Endodermal cell (in vitro differentiated cells): ENCODE results near the gene SMARCA5. TPM values are rescaled to one million over a fixed set of nuclear protein-coding genes. Genes with fewer than 3 reads are reported as not detected.

ENCODE experiments used
- DNase-seq: peaks from one replicate; pipeline ENCODE4 v3.0.0-alpha.2; 2017
- H3K27ac ChIP-seq: 2 replicates; pipeline ENCODE4 v1.5.1; 2013; ENCODE audit warnings: mild to moderate bottlenecking, low read depth, low read length, moderate library complexity
- H3K27me3 ChIP-seq: 2 replicates; pipeline ENCODE4 v1.6.1; 2013; ENCODE audit warnings: mild to moderate bottlenecking, low read length, moderate library complexity; ENCODE audit not compliant: insufficient read depth, control insufficient read depth, poor library complexity, severe bottlenecking
- H3K36me3 ChIP-seq: 2 replicates; pipeline ENCODE4 v1.7.0; 2013; ENCODE audit warnings: mild to moderate bottlenecking, low read length, moderate library complexity; ENCODE audit not compliant: control insufficient read depth, insufficient read depth
- H3K4me1 ChIP-seq: one replicate; pipeline ENCODE4 v1.7.0; 2013; ENCODE audit warnings: low read length; ENCODE audit not compliant: control insufficient read depth, insufficient read depth
- H3K4me3 ChIP-seq: 2 replicates; pipeline ENCODE4 v1.5.1; 2013; ENCODE audit warnings: mild to moderate bottlenecking, low read length, moderate library complexity
- H3K9ac ChIP-seq: 2 replicates; pipeline ENCODE4 v1.6.1; 2013; ENCODE audit warnings: mild to moderate bottlenecking, low read length, moderate library complexity; ENCODE audit not compliant: poor library complexity, severe bottlenecking; ENCODE audit errors: extremely low read depth
- H3K9me3 ChIP-seq: 2 replicates; pipeline ENCODE4 v1.6.1; 2013; ENCODE audit warnings: mild to moderate bottlenecking, low read length, moderate library complexity; ENCODE audit not compliant: control insufficient read depth
- H3K27ac Mint-ChIP-seq: 2 replicates; pipeline ENCODE4 v1.8.0; 2020; ENCODE audit warnings: mixed read lengths
- H3K27me3 Mint-ChIP-seq: 2 replicates; pipeline ENCODE4 v1.8.0; 2021; ENCODE audit warnings: mild to moderate bottlenecking, mixed read lengths; ENCODE audit not compliant: insufficient read depth
- H3K36me3 Mint-ChIP-seq: 2 replicates; pipeline ENCODE4 v1.8.0; 2020; ENCODE audit warnings: low read depth, mixed read lengths
- H3K4me1 Mint-ChIP-seq: 2 replicates; pipeline ENCODE4 v1.8.0; 2020; ENCODE audit warnings: mixed read lengths
- H3K4me3 Mint-ChIP-seq: 2 replicates; pipeline ENCODE4 v1.8.0; 2020; ENCODE audit warnings: mild to moderate bottlenecking, moderate library complexity, mixed read lengths
- H3K9me3 Mint-ChIP-seq: 2 replicates; pipeline ENCODE4 v1.8.0; 2020; ENCODE audit warnings: mild to moderate bottlenecking, mixed read lengths
- CTCF ChIP-seq: fragments of 200-600 bp; sonication (generic); conservative IDR thresholded peaks from 2 replicates; pipeline ENCODE4 v1.5.0; 2021; ENCODE audit warnings: antibody characterized with exemption, mild to moderate bottlenecking
- WGBS, 2 experiments: methylation state at CpG; one replicate each; pipeline versions ENCODE4 v1.1.5 to v1.1.7; 2013; ENCODE audit warnings: missing lambda C conversion rate in 2 of 2, mixed read lengths in 1 of 2; ENCODE audit not compliant: insufficient coverage in 1 of 2, insufficient read length in 1 of 2; 5-methylcytosine and 5-hydroxymethylcytosine counted together
- total RNA-seq, 2 donors: library from RNA; stranded (reverse); fragmentation: NEBNext Ultra II Directional in 1 of 2; extraction: Animal tissue kit (Norgen Biotek cat#: 25700) in 1 of 2; gene quantifications; 2 replicates in 1 of 2; 3 replicates in 1 of 2; pipeline ENCODE4 v1.2.1, GENCODE V29; 2021

SMARCA5 gene
- total RNA-seq, 2 donors from 2014 or later: 91.0 to 95.4 TPM

GRCh38 chr4:143606480-143606879 is 93.0 kb downstream of the SMARCA5 start:
- no peaks in the 10 kb centered on the region for H3K36me3 Mint-ChIP-seq
- H3K4me1 Mint-ChIP-seq: no peaks in the 10 kb centered on the region
- Histone ChIP-seq H3K4me1 (no peaks in the 10 kb centered on the region), H3K4me3 (no peak overlapping the region), H3K9me3 (no peaks in the 10 kb centered on the region), H3K9ac (no peak overlapping the region), H3K36me3 (no peaks in the 10 kb centered on the region), H3K27me3 (no peaks in the 10 kb centered on the region), H3K27ac (no peak overlapping the region)
- no peak for DNase-seq
- H3K27ac Mint-ChIP-seq: no peak overlapping the region
- no peaks in the 10 kb centered on the region for H3K27me3 Mint-ChIP-seq
- 77 to 89% methylated on average over 1 to 3 of the region's 3 CpGs for WGBS, 2 experiments
- peaks cover 1% of the 10 kb centered on the region for H3K9me3 Mint-ChIP-seq
- H3K4me3 Mint-ChIP-seq: no peak overlapping the region
- TF ChIP-seq CTCF: no peak

Other genes starting within 250 kb of the SMARCA5 start
- 10 to 100 TPM; 28.3 to 33.3 TPM for gene GAB1, start 176.8 kb upstream of the SMARCA5 start, total RNA-seq
- under 1 TPM; 0.13 to 0.20 TPM for gene FREM3, start 187.0 kb downstream of the SMARCA5 start, total RNA-seq